GM06990 (cell line): ENCODE results near the gene MYL6B.
A peak's percentile ranks its signal among the peaks of the same experiment; 100 is the strongest.

ENCODE experiments used
- DNase-seq: peaks from one replicate; pipeline ENCODE4 v3.0.0-alpha.2; 2011; ENCODE audit not compliant: insufficient read length; ENCODE audit errors: extremely low read depth
- H3K27me3 ChIP-seq: replicated peaks from 2 replicates; pipeline ENCODE4 v1.6.0; 2011; ENCODE audit warnings: low read length; ENCODE audit not compliant: control insufficient read depth, insufficient read depth
- H3K36me3 ChIP-seq: 2 replicates; pipeline ENCODE4 v1.5.1; 2011; ENCODE audit warnings: low read length; ENCODE audit not compliant: control insufficient read depth, insufficient read depth
- H3K4me3 ChIP-seq: replicated peaks from 2 replicates; pipeline ENCODE4 v1.5.1; 2011; ENCODE audit warnings: low read depth, mild to moderate bottlenecking, control low read depth, low read length
- CTCF ChIP-seq: IDR thresholded peaks from 2 replicates; pipeline ENCODE4 v1.5.1; 2011; ENCODE audit warnings: low read length, control low read depth, mild to moderate bottlenecking, inconsistent platforms; ENCODE audit not compliant: insufficient read depth, poor library complexity, severe bottlenecking

MYL6B gene

GRCh38 chr12:56143870-56144269 is 8.5 kb upstream of the MYL6B start:
- Histone ChIP-seq H3K4me3 (no peak overlapping the region), H3K36me3 (peaks cover 22% of the 10 kb centered on the region), H3K27me3 (no peaks in the 10 kb centered on the region)
- TF ChIP-seq CTCF = no peak
- DNase-seq = no peak

GRCh38 chr12:56145217-56145616 is 7.2 kb upstream of the MYL6B start:
- Histone ChIP-seq H3K36me3 (peaks cover 22% of the 10 kb centered on the region), H3K4me3 (no peak overlapping the region), H3K27me3 (no peaks in the 10 kb centered on the region)
- DNase-seq = no peak
- no peak for TF ChIP-seq CTCF

- no peak overlapping the region for H3K4me3 ChIP-seq
- DNase-seq = no peak
- TF ChIP-seq CTCF = no peak
- peaks cover 20% of the 10 kb centered on the region for H3K36me3 ChIP-seq
- no peaks in the 10 kb centered on the region for H3K27me3 ChIP-seq
These were observed 5.6 kb upstream of the MYL6B start for GRCh38 chr12:56146492-56147460.

- TF ChIP-seq CTCF = no peak
- Histone ChIP-seq H3K27me3 (no peaks in the 10 kb centered on the region), H3K4me3 (no peak overlapping the region), H3K36me3 (peaks cover 2% of the 10 kb centered on the region)
- DNase-seq = no peak
These were observed 1.8 kb upstream of the MYL6B start for GRCh38 chr12:56150563-56150962.

- H3K36me3 ChIP-seq = peaks cover 2% of the 10 kb centered on the region
- H3K4me3 ChIP-seq = peak overlapping the region; percentile 78
- TF ChIP-seq CTCF = peak; percentile 41
- H3K27me3 ChIP-seq = no peaks in the 10 kb centered on the region
- peak; percentile 66 for DNase-seq
These were observed 685 bp upstream of the MYL6B start for GRCh38 chr12:56151672-56152131.
